ENCODE data around the gene OLFML2B.

OLFML2B gene

DNA sequence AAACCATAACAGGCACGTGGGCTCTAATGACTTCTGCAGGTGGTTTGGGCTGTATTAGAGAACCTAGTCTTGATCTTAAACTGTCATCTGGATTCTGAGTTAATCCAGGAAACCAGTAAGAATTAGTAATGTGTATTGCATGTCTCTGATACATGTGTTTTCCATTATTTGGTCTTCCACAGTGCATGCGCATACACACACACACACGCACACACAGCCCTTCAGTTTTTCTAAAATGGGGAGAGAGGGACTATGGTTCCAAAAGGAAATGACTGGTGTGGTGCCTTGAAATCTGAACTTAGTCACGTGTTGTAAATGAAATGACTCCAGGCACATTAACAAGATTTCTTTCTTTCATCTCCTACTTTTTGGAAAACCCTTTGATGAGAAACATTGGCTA lies 67.6 kb downstream of the OLFML2B start:
- no peak overlapping the region for H3K4me3 ChIP-seq (replicated peaks; ENCODE audit: low read depth, low read length)
- H3K27me3 ChIP-seq (replicated peaks; ENCODE audit: control insufficient read depth, insufficient read depth, low read length), result no peaks in the 10 kb centered on the region
- TF ChIP-seq, protein P1, sequence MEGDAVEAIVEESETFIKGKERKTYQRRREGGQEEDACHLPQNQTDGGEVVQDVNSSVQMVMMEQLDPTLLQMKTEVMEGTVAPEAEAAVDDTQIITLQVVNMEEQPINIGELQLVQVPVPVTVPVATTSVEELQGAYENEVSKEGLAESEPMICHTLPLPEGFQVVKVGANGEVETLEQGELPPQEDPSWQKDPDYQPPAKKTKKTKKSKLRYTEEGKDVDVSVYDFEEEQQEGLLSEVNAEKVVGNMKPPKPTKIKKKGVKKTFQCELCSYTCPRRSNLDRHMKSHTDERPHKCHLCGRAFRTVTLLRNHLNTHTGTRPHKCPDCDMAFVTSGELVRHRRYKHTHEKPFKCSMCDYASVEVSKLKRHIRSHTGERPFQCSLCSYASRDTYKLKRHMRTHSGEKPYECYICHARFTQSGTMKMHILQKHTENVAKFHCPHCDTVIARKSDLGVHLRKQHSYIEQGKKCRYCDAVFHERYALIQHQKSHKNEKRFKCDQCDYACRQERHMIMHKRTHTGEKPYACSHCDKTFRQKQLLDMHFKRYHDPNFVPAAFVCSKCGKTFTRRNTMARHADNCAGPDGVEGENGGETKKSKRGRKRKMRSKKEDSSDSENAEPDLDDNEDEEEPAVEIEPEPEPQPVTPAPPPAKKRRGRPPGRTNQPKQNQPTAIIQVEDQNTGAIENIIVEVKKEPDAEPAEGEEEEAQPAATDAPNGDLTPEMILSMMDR (IDR thresholded peaks at IDR 0.05; ENCODE audit: insufficient read depth, low read length, poor library complexity, severe bottlenecking), result no peak
- DNase-seq (ENCODE audit: extremely low read depth, insufficient read length), result no peak
- peaks cover 4% of the 10 kb centered on the region for H3K36me3 ChIP-seq (ENCODE audit: control insufficient read depth, insufficient read depth, low read length)

DNA sequence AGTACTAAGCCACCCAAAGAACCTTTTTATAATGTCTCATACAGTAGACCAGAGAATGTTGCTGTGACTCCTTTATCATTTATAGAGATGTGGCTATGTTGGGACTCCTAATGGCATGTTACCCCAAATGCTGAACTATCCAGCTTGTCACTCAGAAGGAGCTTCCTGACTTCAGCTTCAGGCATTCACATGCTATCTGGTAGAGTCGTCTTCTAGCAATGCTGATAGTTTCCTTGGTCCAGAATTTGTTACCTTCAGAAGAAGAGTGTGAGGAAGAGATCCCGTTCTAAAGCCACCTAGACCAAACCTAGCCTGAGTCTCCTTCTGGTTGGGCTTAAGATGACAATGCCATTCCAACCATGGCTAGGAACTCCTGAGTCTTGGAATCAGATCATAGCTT lies 68.1 kb downstream of the OLFML2B start:
- DNase-seq (ENCODE audit: extremely low read depth, insufficient read length), result no peak
- peaks cover 3% of the 10 kb centered on the region for H3K36me3 ChIP-seq (ENCODE audit: control insufficient read depth, insufficient read depth, low read length)
- TF ChIP-seq, protein P1 (IDR thresholded peaks at IDR 0.05; ENCODE audit: insufficient read depth, low read length, poor library complexity, severe bottlenecking), result no peak
- H3K27me3 ChIP-seq (replicated peaks; ENCODE audit: control insufficient read depth, insufficient read depth, low read length), result no peaks in the 10 kb centered on the region
- H3K4me3 ChIP-seq (replicated peaks; ENCODE audit: low read depth, low read length), result no peak overlapping the region

DNA sequence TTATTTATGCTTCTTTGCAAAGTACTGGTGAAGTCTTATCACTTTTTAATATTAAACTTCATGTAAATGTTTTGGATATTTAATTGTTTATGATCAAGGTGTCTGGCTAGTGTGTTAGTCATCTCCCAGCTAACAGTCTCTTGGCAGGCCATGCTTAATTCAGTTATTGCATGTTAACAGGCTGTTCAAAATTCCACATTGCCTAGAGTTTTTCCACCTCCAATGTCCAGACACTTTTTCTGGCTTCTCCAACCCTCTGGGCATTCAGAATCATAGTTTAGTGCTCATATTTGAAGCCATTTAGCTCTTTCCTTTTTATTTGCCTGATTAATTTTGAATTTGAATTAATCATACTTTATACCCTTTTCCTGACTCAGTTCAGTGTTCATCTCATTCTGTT lies 69.2 kb downstream of the OLFML2B start:
- no peak for DNase-seq (ENCODE audit: extremely low read depth, insufficient read length)
- no peaks in the 10 kb centered on the region for H3K27me3 ChIP-seq (replicated peaks; ENCODE audit: control insufficient read depth, insufficient read depth, low read length)
- H3K4me3 ChIP-seq (replicated peaks; ENCODE audit: low read depth, low read length), result no peak overlapping the region
- TF ChIP-seq, protein P1 (IDR thresholded peaks at IDR 0.05; ENCODE audit: insufficient read depth, low read length, poor library complexity, severe bottlenecking), result no peak
- H3K36me3 ChIP-seq (ENCODE audit: control insufficient read depth, insufficient read depth, low read length), result peaks cover 4% of the 10 kb centered on the region; the same call in 1 of the 2 replicates

DNA sequence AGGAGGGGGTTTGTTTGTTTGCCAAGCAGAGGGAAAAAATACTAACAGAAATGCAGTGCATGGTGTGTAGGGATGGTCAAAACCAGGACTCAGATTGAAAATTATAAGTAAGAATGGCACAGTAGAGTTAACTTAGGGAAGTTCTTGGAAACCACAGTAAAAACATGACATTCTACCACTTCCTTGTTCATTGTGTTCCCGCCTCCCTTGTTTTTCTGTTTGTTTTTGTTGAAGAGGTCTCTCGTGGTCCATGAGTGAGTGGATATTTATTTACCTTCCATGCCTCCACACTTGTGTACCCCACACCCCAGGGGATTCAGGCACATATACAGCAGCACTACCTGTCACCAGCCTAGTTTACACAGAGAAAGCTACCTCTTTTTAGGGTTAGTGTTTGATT lies 69.6 kb downstream of the OLFML2B start:
- H3K36me3 ChIP-seq (ENCODE audit: control insufficient read depth, insufficient read depth, low read length), result peaks cover 4% of the 10 kb centered on the region; the same call in 1 of the 2 replicates
- TF ChIP-seq, protein P1 (IDR thresholded peaks at IDR 0.05; ENCODE audit: insufficient read depth, low read length, poor library complexity, severe bottlenecking), result no peak
- no peak for DNase-seq (ENCODE audit: extremely low read depth, insufficient read length)
- no peak overlapping the region for H3K4me3 ChIP-seq (replicated peaks; ENCODE audit: low read depth, low read length)
- H3K27me3 ChIP-seq (replicated peaks; ENCODE audit: control insufficient read depth, insufficient read depth, low read length), result no peaks in the 10 kb centered on the region

DNA sequence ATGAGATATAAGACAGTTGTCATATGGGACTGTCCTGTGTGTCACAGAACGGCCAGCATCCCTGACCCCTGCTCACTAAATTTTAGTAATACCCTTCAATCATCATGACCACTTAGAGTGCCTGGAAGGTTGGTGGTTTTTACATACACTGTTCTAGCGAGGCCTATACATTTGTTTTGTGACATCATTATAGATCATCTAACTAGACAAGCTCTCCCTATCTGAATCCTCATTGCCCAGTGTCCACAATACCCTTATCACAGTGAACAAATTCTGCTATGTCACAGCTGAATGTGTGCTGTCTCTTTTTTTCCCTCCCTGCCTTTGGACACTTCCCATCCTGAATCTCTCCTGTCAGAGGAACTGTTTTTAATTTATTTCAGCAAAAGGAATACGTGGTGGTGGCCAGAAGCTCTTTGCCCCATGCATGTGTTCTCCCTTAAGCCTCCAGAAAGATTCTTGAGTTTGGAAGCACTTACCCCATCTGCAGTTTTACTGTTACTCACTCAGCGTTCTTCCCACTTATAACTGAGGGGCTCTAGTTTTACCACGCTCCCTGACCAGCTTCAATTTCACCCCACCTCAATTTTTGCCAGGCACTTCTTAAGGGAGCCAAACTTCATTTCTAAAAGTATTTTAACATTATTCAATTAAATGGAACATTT lies 70.3 kb downstream of the OLFML2B start:
- H3K27me3 ChIP-seq (replicated peaks; ENCODE audit: control insufficient read depth, insufficient read depth, low read length), result no peaks in the 10 kb centered on the region
- DNase-seq (ENCODE audit: extremely low read depth, insufficient read length), result no peak
- TF ChIP-seq, protein P1 (IDR thresholded peaks at IDR 0.05; ENCODE audit: insufficient read depth, low read length, poor library complexity, severe bottlenecking), result no peak
- peaks cover 2% of the 10 kb centered on the region; the same call in 1 of the 2 replicates for H3K36me3 ChIP-seq (ENCODE audit: control insufficient read depth, insufficient read depth, low read length)
- no peak overlapping the region for H3K4me3 ChIP-seq (replicated peaks; ENCODE audit: low read depth, low read length)

All from GM06990 (cell line).